H1 (cell line): ENCODE results near the gene MYO16. TPM values are rescaled to one million over a fixed set of nuclear protein-coding genes. Genes with fewer than 3 reads are reported as not detected.

Source experiments
- CTCF ChIA-PET: fragments of 300-600 bp; sonication (Branson Sonifier 250); formaldehyde crosslinking; loops from one replicate; lab custom pipeline; 2021; ENCODE audit not compliant: partially characterized antibody; lab: Charles Lee
- POLR2A ChIA-PET: fragments of 300-600 bp; sonication (Branson Sonifier 250); formaldehyde crosslinking; loops from one replicate; lab custom pipeline; 2021; ENCODE audit warnings: inconsistent platforms; ENCODE audit not compliant: partially characterized antibody; lab: Charles Lee
- DNase-seq, 2 experiments: peaks; one replicate each; pipeline versions ENCODE4 v3.0.0 to v3.0.0-alpha.2; 2010 to 2022; ENCODE audit warnings: low spot score in 2 of 2, low read depth in 1 of 2, mixed read lengths in 1 of 2
- FAIRE-seq: peaks from 2 replicates; lab custom pipeline; 2011; peaks lifted over from hg19 to GRCh38; lab: Jason Lieb, UNC
- H2AFZ ChIP-seq: 2 replicates; pipeline ENCODE4 v1.8.1; 2012; ENCODE audit warnings: low read length, inconsistent platforms
- H2AK5ac ChIP-seq: 2 replicates; pipeline ENCODE4 v1.6.1; 2013; ENCODE audit warnings: low read depth, low read length
- H2BK120ac ChIP-seq: replicated peaks from 2 replicates; pipeline ENCODE3; 2013; ENCODE audit warnings: low read depth, low read length, inconsistent platforms
- H2BK12ac ChIP-seq: 2 replicates; pipeline ENCODE4 v1.6.1; 2013; ENCODE audit warnings: low read depth, low read length
- H2BK15ac ChIP-seq: 2 replicates; pipeline ENCODE4 v1.6.1; 2013; ENCODE audit warnings: low read length
- H2BK20ac ChIP-seq: 2 replicates; pipeline ENCODE4 v1.6.1; 2013; ENCODE audit warnings: low read length
- H2BK5ac ChIP-seq: 2 replicates; pipeline ENCODE4 v1.6.1; 2013; ENCODE audit warnings: low read depth, low read length
- H3K14ac ChIP-seq: 2 replicates; pipeline ENCODE4 v1.6.1; 2013; ENCODE audit warnings: inconsistent platforms; ENCODE audit not compliant: insufficient read length
- H3K18ac ChIP-seq: 2 replicates; pipeline ENCODE4 v1.6.1; 2013; ENCODE audit warnings: low read length; ENCODE audit errors: extremely low read depth
- H3K23ac ChIP-seq: 2 replicates; pipeline ENCODE4 v1.6.1; 2013; ENCODE audit warnings: inconsistent platforms; ENCODE audit not compliant: insufficient read length
- H3K23me2 ChIP-seq: 2 replicates; pipeline ENCODE4 v1.6.1; 2013; ENCODE audit warnings: low read depth, low read length
- H3K27ac ChIP-seq: 2 replicates; pipeline ENCODE4 v1.6.1; 2011; ENCODE audit warnings: low read depth, low read length, inconsistent platforms
- H3K27me3 ChIP-seq, 4 experiments: replicated peaks in 1 of 4; 1 replicate in 1 of 4; 2 replicates in 3 of 4; pipeline versions ENCODE4 v1.6.1 to v1.8.1; 2011 to 2013; ENCODE audit warnings: low read length in 3 of 4, mild to moderate bottlenecking in 3 of 4, inconsistent platforms in 2 of 4, mixed read lengths in 2 of 4, moderate library complexity in 1 of 4; ENCODE audit not compliant: control insufficient read depth in 3 of 4, insufficient read depth in 3 of 4; ENCODE audit errors: extremely low read depth in 1 of 4
- H3K36me3 ChIP-seq, 4 experiments: 2 replicates each; pipeline versions ENCODE4 v1.6.1 to v1.8.1; 2011 to 2013; ENCODE audit warnings: mild to moderate bottlenecking in 4 of 4, low read length in 3 of 4, moderate library complexity in 2 of 4, control low read depth in 1 of 4, inconsistent platforms in 1 of 4; ENCODE audit not compliant: insufficient read depth in 4 of 4, control insufficient read depth in 2 of 4
- H3K4ac ChIP-seq: replicated peaks from 2 replicates; pipeline ENCODE3; 2013; ENCODE audit warnings: low read length, low read depth, mixed read lengths, inconsistent platforms; ENCODE audit not compliant: insufficient read length
- H3K4me1 ChIP-seq, 4 experiments: replicated peaks in 1 of 4; 1 replicate in 1 of 4; 2 replicates in 3 of 4; pipeline versions ENCODE4 v1.6.1 to v1.8.1; 2011 to 2013; ENCODE audit warnings: low read length in 3 of 4, inconsistent platforms in 2 of 4, mixed read lengths in 1 of 4; ENCODE audit not compliant: insufficient read depth in 4 of 4, control insufficient read depth in 3 of 4
- H3K4me2 ChIP-seq, 2 experiments: 2 replicates each; pipeline versions ENCODE4 v1.6.1 to v1.8.1; 2011 to 2013; ENCODE audit warnings: low read depth in 2 of 2, low read length in 2 of 2, control low read depth in 1 of 2, inconsistent platforms in 1 of 2, mild to moderate bottlenecking in 1 of 2; ENCODE audit not compliant: insufficient read depth in 1 of 2
- H3K4me3 ChIP-seq, 4 experiments: fragments of 200-600, 300-600 bp in 1 of 4; sonication (generic), shearing (Covaris generic), sonication (Bioruptor Twin) in 1 of 4; 2 replicates each; pipeline versions ENCODE4 v1.5.1 to v1.8.1; 2011 to 2016; ENCODE audit warnings: low read length in 4 of 4, low read depth in 3 of 4, control low read depth in 2 of 4, inconsistent platforms in 2 of 4, mild to moderate bottlenecking in 2 of 4, mixed read lengths in 1 of 4, moderate library complexity in 1 of 4; ENCODE audit not compliant: insufficient read depth in 2 of 4; ENCODE audit errors: extremely low read depth in 1 of 4
- H3K56ac ChIP-seq: replicated peaks from 2 replicates; pipeline ENCODE3; 2013; ENCODE audit warnings: low read depth, mild to moderate bottlenecking, mixed read lengths, low read length, inconsistent platforms; ENCODE audit not compliant: insufficient read length
- H3K79me1 ChIP-seq: 2 replicates; pipeline ENCODE4 v1.6.1; 2013; ENCODE audit warnings: low read depth, low read length, control low read depth
- H3K79me2 ChIP-seq, 2 experiments: 2 replicates each; pipeline versions ENCODE4 v1.6.1 to v1.8.1; 2012 to 2013; ENCODE audit warnings: low read length in 2 of 2, mild to moderate bottlenecking in 2 of 2, inconsistent platforms in 1 of 2; ENCODE audit not compliant: insufficient read depth in 2 of 2, control insufficient read depth in 1 of 2
- H3K9ac ChIP-seq, 4 experiments: replicated peaks in 1 of 4; 1 replicate in 1 of 4; 2 replicates in 3 of 4; pipeline versions ENCODE4 v1.6.1 to v1.8.1; 2011 to 2013; ENCODE audit warnings: low read depth in 3 of 4, low read length in 3 of 4, control low read depth in 2 of 4, mild to moderate bottlenecking in 2 of 4, moderate library complexity in 2 of 4, inconsistent platforms in 1 of 4; ENCODE audit errors: extremely low read depth in 1 of 4
- H3K9me3 ChIP-seq, 2 experiments: 2 replicates each; pipeline versions ENCODE4 v1.6.1 to v1.8.1; 2012 to 2013; ENCODE audit warnings: mild to moderate bottlenecking in 2 of 2, moderate library complexity in 2 of 2, control low read depth in 1 of 2, inconsistent platforms in 1 of 2, low read depth in 1 of 2, low read length in 1 of 2, mixed read lengths in 1 of 2; ENCODE audit not compliant: insufficient read depth in 2 of 2
- H4K20me1 ChIP-seq, 2 experiments: replicated peaks in 1 of 2; 2 replicates each; pipeline versions ENCODE3 to v1.8.1; 2011 to 2013; ENCODE audit warnings: inconsistent platforms in 2 of 2, low read length in 2 of 2, mild to moderate bottlenecking in 1 of 2; ENCODE audit not compliant: insufficient read depth in 2 of 2, control insufficient read depth in 1 of 2
- H4K5ac ChIP-seq: 2 replicates; pipeline ENCODE4 v1.6.1; 2013; ENCODE audit warnings: low read length, low read depth, mixed read lengths, inconsistent platforms; ENCODE audit not compliant: insufficient read length
- H4K8ac ChIP-seq: 2 replicates; pipeline ENCODE4 v1.8.0; 2013; ENCODE audit warnings: mild to moderate bottlenecking, moderate library complexity, low read length, inconsistent platforms; ENCODE audit not compliant: insufficient read depth; ENCODE audit errors: extremely low read depth
- H4K91ac ChIP-seq: replicated peaks from 2 replicates; pipeline ENCODE3; 2013; ENCODE audit warnings: low read length, mixed read lengths, inconsistent platforms; ENCODE audit not compliant: insufficient read length
- BCL11A ChIP-seq, 2 experiments: IDR thresholded peaks; one replicate each; pipeline ENCODE4 v1.6.1; 2011; ENCODE audit warnings: low read depth in 2 of 2, low read length in 2 of 2, mild to moderate bottlenecking in 2 of 2
- FOSL1 ChIP-seq: IDR thresholded peaks from 2 replicates; pipeline ENCODE4 v1.6.1; 2011; ENCODE audit warnings: mild to moderate bottlenecking, low read depth, low read length, moderate library complexity; ENCODE audit not compliant: insufficient read depth
- GTF2F1 ChIP-seq: IDR thresholded peaks from 2 replicates; pipeline ENCODE4 v1.6.1; 2012; ENCODE audit warnings: low read depth, low read length, improper control_type of control experiment, borderline replicate concordance
- MAX ChIP-seq: IDR thresholded peaks from 2 replicates; pipeline ENCODE4 v1.6.1; 2012; ENCODE audit warnings: inconsistent platforms
- POU5F1 ChIP-seq: IDR thresholded peaks from 2 replicates; pipeline ENCODE4 v1.6.1; 2011; ENCODE audit warnings: low read depth, mild to moderate bottlenecking, low read length, moderate library complexity
- TBP ChIP-seq: IDR thresholded peaks from 2 replicates; pipeline ENCODE4 v1.6.1; 2011; ENCODE audit warnings: low read depth, low read length, improper control_type of control experiment
- ZNF274 ChIP-seq: IDR thresholded peaks from 2 replicates; pipeline ENCODE4 v1.7.0; 2012; ENCODE audit warnings: low read length, borderline replicate concordance; ENCODE audit errors: extremely low read depth
- WGBS, 2 experiments: shearing (Covaris generic) in 1 of 2; methylation state at CpG; one replicate each; pipeline versions ENCODE4 v1.1.6 to v1.1.7; 2013 to 2015; ENCODE audit warnings: low lambda C conversion rate in 2 of 2, mixed read lengths in 2 of 2, inconsistent platforms in 1 of 2, low coverage in 1 of 2, missing lambda C conversion rate in 1 of 2; ENCODE audit not compliant: insufficient replicate concordance in 2 of 2, insufficient coverage in 1 of 2, insufficient read length in 1 of 2; ENCODE audit errors: extremely low coverage in 1 of 2, missing lambda C conversion rate in 1 of 2; 5-methylcytosine and 5-hydroxymethylcytosine counted together
- polyA plus RNA-seq, 7 experiments: library from polyadenylated mRNA; depleted of rRNA in 3 of 7; stranded (reverse) in 5 of 7; unstranded in 2 of 7; fragments of >200 nt in 5 of 7; fragments of 200-250 nt in 2 of 7; gene quantifications; 1 replicate in 5 of 7; 2 replicates in 1 of 7; 4 replicates in 1 of 7; pipeline versions ENCODE4 v1.2.1 to v1.2.3, GENCODE V29; 2011 to 2013; ENCODE audit warnings: missing spikeins in 2 of 7, mixed read lengths in 2 of 7
- total RNA-seq: library from RNA; stranded (reverse); fragmentation: NEBNext Ultra II Directional; extraction: Animal tissue kit (Norgen Biotek cat#: 25700); gene quantifications from 2 replicates; pipeline ENCODE4 v1.2.1, GENCODE V29; 2021

Gene MYO16
- total and polyA plus RNA-seq, 2 of the 8 experiments (the other 6 are each of a cell fraction or from before 2014, with no cell fraction given), result 0.02 to 0.22 TPM

DNA sequence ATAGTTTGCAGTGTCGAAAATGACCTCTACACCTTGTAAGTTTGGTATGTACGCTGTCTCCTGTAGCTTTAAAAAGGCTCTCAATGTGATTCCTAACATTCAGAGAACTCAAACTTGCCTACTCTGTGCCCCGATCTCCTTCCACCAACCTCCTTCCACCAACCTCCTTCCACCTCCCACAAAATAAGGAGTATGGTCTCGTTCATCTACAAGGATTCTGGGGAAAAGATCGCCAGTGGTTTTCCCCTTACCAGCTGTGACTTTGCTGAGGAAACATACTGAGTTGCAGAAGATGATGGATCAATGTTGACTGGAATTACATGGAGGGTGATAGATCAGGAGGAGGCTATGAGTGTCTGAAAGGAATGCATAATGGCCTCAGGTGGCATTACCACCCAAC is 16.0 kb downstream of the MYO16 start:
- 91% methylated on average over 5 of the region's 5 CpGs; no CpG with 5 or more reads in 1 of the 2 experiments for WGBS, 2 experiments

More for the DNA sequence above, 16.0 kb downstream of the MYO16 start:
- Histone ChIP-seq H3K79me2 (no peaks in the 10 kb centered on the region), H3K4me1 (no peaks in the 10 kb centered on the region), H2BK15ac (no peak overlapping the region), H2BK20ac (no peak overlapping the region), H2AK5ac (no peak overlapping the region), H2BK5ac (no peak overlapping the region), H3K36me3 (no peaks in the 10 kb centered on the region), H3K18ac (no peak overlapping the region), H4K20me1 (no peaks in the 10 kb centered on the region), H3K23ac (no peak overlapping the region), H3K27ac (no peak overlapping the region), H2BK12ac (no peak overlapping the region), H2BK120ac (no peak overlapping the region), H3K4me2 (no peak overlapping the region), H4K5ac (no peak overlapping the region), H3K4ac (no peak overlapping the region), H4K8ac (no peak overlapping the region), H3K4me3 (no peak overlapping the region), H4K91ac (no peak overlapping the region), H3K9ac (no peak overlapping the region), H3K23me2 (no peaks in the 10 kb centered on the region), H3K9me3 (peaks cover 0 to 4% of the 10 kb centered on the region in 2 experiments; a peak in 2 of 4 replicates), H2AFZ (no peak overlapping the region), H3K14ac (no peak overlapping the region), H3K56ac (no peak overlapping the region), H3K27me3 (no peaks in the 10 kb centered on the region), H3K79me1 (no peaks in the 10 kb centered on the region)
- ChIA-PET CTCF (no interaction called here), POLR2A (no interaction called here)
- TF ChIP-seq TBP (no peak), ZNF274 (peak; percentile 52; the same call in 1 of the 2 replicates), GTF2F1 (no peak), BCL11A (IDR thresholded peaks at IDR 0.05; ENCODE audit: low read depth in 2 of 2, low read length in 2 of 2) (no peak), POU5F1 (no peak), FOSL1 (no peak), MAX (no peak)
- no peak for DNase-seq
- no peak for FAIRE-seq
